H1 (cell line): Measurements from ENCODE around the gene IZUMO4. TPM values are rescaled to one million over a fixed set of nuclear protein-coding genes. Genes with fewer than 3 reads are reported as not detected.

Source experiments
- CTCF ChIA-PET: fragments of 300-600 bp; sonication (Branson Sonifier 250); formaldehyde crosslinking; loops from one replicate; lab custom pipeline; 2021; ENCODE audit not compliant: partially characterized antibody; lab: Charles Lee
- POLR2A ChIA-PET: fragments of 300-600 bp; sonication (Branson Sonifier 250); formaldehyde crosslinking; loops from one replicate; lab custom pipeline; 2021; ENCODE audit warnings: inconsistent platforms; ENCODE audit not compliant: partially characterized antibody; lab: Charles Lee
- DNase-seq, 2 experiments: peaks; one replicate each; pipeline versions ENCODE4 v3.0.0 to v3.0.0-alpha.2; 2010 to 2022; ENCODE audit warnings: low spot score in 2 of 2, low read depth in 1 of 2, mixed read lengths in 1 of 2
- FAIRE-seq: peaks from 2 replicates; lab custom pipeline; 2011; peaks lifted over from hg19 to GRCh38; lab: Jason Lieb, UNC
- H2AFZ ChIP-seq: 2 replicates; pipeline ENCODE4 v1.8.1; 2012; ENCODE audit warnings: low read length, inconsistent platforms
- H2AK5ac ChIP-seq: 2 replicates; pipeline ENCODE4 v1.6.1; 2013; ENCODE audit warnings: low read depth, low read length
- H2BK120ac ChIP-seq: replicated peaks from 2 replicates; pipeline ENCODE3; 2013; ENCODE audit warnings: low read depth, low read length, inconsistent platforms
- H2BK12ac ChIP-seq: 2 replicates; pipeline ENCODE4 v1.6.1; 2013; ENCODE audit warnings: low read depth, low read length
- H2BK15ac ChIP-seq: 2 replicates; pipeline ENCODE4 v1.6.1; 2013; ENCODE audit warnings: low read length
- H2BK20ac ChIP-seq: 2 replicates; pipeline ENCODE4 v1.6.1; 2013; ENCODE audit warnings: low read length
- H2BK5ac ChIP-seq: 2 replicates; pipeline ENCODE4 v1.6.1; 2013; ENCODE audit warnings: low read depth, low read length
- H3K14ac ChIP-seq: 2 replicates; pipeline ENCODE4 v1.6.1; 2013; ENCODE audit warnings: inconsistent platforms; ENCODE audit not compliant: insufficient read length
- H3K18ac ChIP-seq: 2 replicates; pipeline ENCODE4 v1.6.1; 2013; ENCODE audit warnings: low read length; ENCODE audit errors: extremely low read depth
- H3K23ac ChIP-seq: 2 replicates; pipeline ENCODE4 v1.6.1; 2013; ENCODE audit warnings: inconsistent platforms; ENCODE audit not compliant: insufficient read length
- H3K23me2 ChIP-seq: 2 replicates; pipeline ENCODE4 v1.6.1; 2013; ENCODE audit warnings: low read depth, low read length
- H3K27ac ChIP-seq: 2 replicates; pipeline ENCODE4 v1.6.1; 2011; ENCODE audit warnings: low read depth, low read length, inconsistent platforms
- H3K27me3 ChIP-seq, 4 experiments: replicated peaks in 1 of 4; 1 replicate in 1 of 4; 2 replicates in 3 of 4; pipeline versions ENCODE4 v1.6.1 to v1.8.1; 2011 to 2013; ENCODE audit warnings: low read length in 3 of 4, mild to moderate bottlenecking in 3 of 4, inconsistent platforms in 2 of 4, mixed read lengths in 2 of 4, moderate library complexity in 1 of 4; ENCODE audit not compliant: control insufficient read depth in 3 of 4, insufficient read depth in 3 of 4; ENCODE audit errors: extremely low read depth in 1 of 4
- H3K36me3 ChIP-seq, 4 experiments: 2 replicates each; pipeline versions ENCODE4 v1.6.1 to v1.8.1; 2011 to 2013; ENCODE audit warnings: mild to moderate bottlenecking in 4 of 4, low read length in 3 of 4, moderate library complexity in 2 of 4, control low read depth in 1 of 4, inconsistent platforms in 1 of 4; ENCODE audit not compliant: insufficient read depth in 4 of 4, control insufficient read depth in 2 of 4
- H3K4ac ChIP-seq: replicated peaks from 2 replicates; pipeline ENCODE3; 2013; ENCODE audit warnings: low read length, low read depth, mixed read lengths, inconsistent platforms; ENCODE audit not compliant: insufficient read length
- H3K4me1 ChIP-seq, 4 experiments: replicated peaks in 1 of 4; 1 replicate in 1 of 4; 2 replicates in 3 of 4; pipeline versions ENCODE4 v1.6.1 to v1.8.1; 2011 to 2013; ENCODE audit warnings: low read length in 3 of 4, inconsistent platforms in 2 of 4, mixed read lengths in 1 of 4; ENCODE audit not compliant: insufficient read depth in 4 of 4, control insufficient read depth in 3 of 4
- H3K4me2 ChIP-seq, 2 experiments: 2 replicates each; pipeline versions ENCODE4 v1.6.1 to v1.8.1; 2011 to 2013; ENCODE audit warnings: low read depth in 2 of 2, low read length in 2 of 2, control low read depth in 1 of 2, inconsistent platforms in 1 of 2, mild to moderate bottlenecking in 1 of 2; ENCODE audit not compliant: insufficient read depth in 1 of 2
- H3K4me3 ChIP-seq, 4 experiments: fragments of 200-600, 300-600 bp in 1 of 4; sonication (generic), shearing (Covaris generic), sonication (Bioruptor Twin) in 1 of 4; 2 replicates each; pipeline versions ENCODE4 v1.5.1 to v1.8.1; 2011 to 2016; ENCODE audit warnings: low read length in 4 of 4, low read depth in 3 of 4, control low read depth in 2 of 4, inconsistent platforms in 2 of 4, mild to moderate bottlenecking in 2 of 4, mixed read lengths in 1 of 4, moderate library complexity in 1 of 4; ENCODE audit not compliant: insufficient read depth in 2 of 4; ENCODE audit errors: extremely low read depth in 1 of 4
- H3K56ac ChIP-seq: replicated peaks from 2 replicates; pipeline ENCODE3; 2013; ENCODE audit warnings: low read depth, mild to moderate bottlenecking, mixed read lengths, low read length, inconsistent platforms; ENCODE audit not compliant: insufficient read length
- H3K79me1 ChIP-seq: 2 replicates; pipeline ENCODE4 v1.6.1; 2013; ENCODE audit warnings: low read depth, low read length, control low read depth
- H3K79me2 ChIP-seq, 2 experiments: 2 replicates each; pipeline versions ENCODE4 v1.6.1 to v1.8.1; 2012 to 2013; ENCODE audit warnings: low read length in 2 of 2, mild to moderate bottlenecking in 2 of 2, inconsistent platforms in 1 of 2; ENCODE audit not compliant: insufficient read depth in 2 of 2, control insufficient read depth in 1 of 2
- H3K9ac ChIP-seq, 4 experiments: replicated peaks in 1 of 4; 1 replicate in 1 of 4; 2 replicates in 3 of 4; pipeline versions ENCODE4 v1.6.1 to v1.8.1; 2011 to 2013; ENCODE audit warnings: low read depth in 3 of 4, low read length in 3 of 4, control low read depth in 2 of 4, mild to moderate bottlenecking in 2 of 4, moderate library complexity in 2 of 4, inconsistent platforms in 1 of 4; ENCODE audit errors: extremely low read depth in 1 of 4
- H3K9me3 ChIP-seq, 2 experiments: 2 replicates each; pipeline versions ENCODE4 v1.6.1 to v1.8.1; 2012 to 2013; ENCODE audit warnings: mild to moderate bottlenecking in 2 of 2, moderate library complexity in 2 of 2, control low read depth in 1 of 2, inconsistent platforms in 1 of 2, low read depth in 1 of 2, low read length in 1 of 2, mixed read lengths in 1 of 2; ENCODE audit not compliant: insufficient read depth in 2 of 2
- H4K20me1 ChIP-seq, 2 experiments: replicated peaks in 1 of 2; 2 replicates each; pipeline versions ENCODE3 to v1.8.1; 2011 to 2013; ENCODE audit warnings: inconsistent platforms in 2 of 2, low read length in 2 of 2, mild to moderate bottlenecking in 1 of 2; ENCODE audit not compliant: insufficient read depth in 2 of 2, control insufficient read depth in 1 of 2
- H4K5ac ChIP-seq: 2 replicates; pipeline ENCODE4 v1.6.1; 2013; ENCODE audit warnings: low read length, low read depth, mixed read lengths, inconsistent platforms; ENCODE audit not compliant: insufficient read length
- H4K8ac ChIP-seq: 2 replicates; pipeline ENCODE4 v1.8.0; 2013; ENCODE audit warnings: mild to moderate bottlenecking, moderate library complexity, low read length, inconsistent platforms; ENCODE audit not compliant: insufficient read depth; ENCODE audit errors: extremely low read depth
- H4K91ac ChIP-seq: replicated peaks from 2 replicates; pipeline ENCODE3; 2013; ENCODE audit warnings: low read length, mixed read lengths, inconsistent platforms; ENCODE audit not compliant: insufficient read length
- CHD2 ChIP-seq: IDR thresholded peaks from 2 replicates; pipeline ENCODE4 v1.6.1; 2012; ENCODE audit warnings: low read length, improper control_type of control experiment
- EP300 ChIP-seq, 2 experiments: IDR thresholded peaks; 1 replicate in 1 of 2; 2 replicates in 1 of 2; pipeline ENCODE4 v1.6.1; 2011 to 2012; ENCODE audit warnings: low read depth in 2 of 2, low read length in 2 of 2, mild to moderate bottlenecking in 2 of 2, borderline replicate concordance in 1 of 2, inconsistent platforms in 1 of 2, moderate library complexity in 1 of 2
- KDM1A ChIP-seq: fragments of 200-600, 300-600 bp; sonication (generic); IDR thresholded peaks from 2 replicates; pipeline ENCODE4 v1.7.1; 2016; ENCODE audit warnings: mild to moderate bottlenecking, low read length, borderline replicate concordance
- KDM4A ChIP-seq: IDR thresholded peaks from one replicate; pipeline ENCODE4 v1.7.1; 2012; ENCODE audit warnings: low read depth, mild to moderate bottlenecking, moderate library complexity, low read length, inconsistent platforms; ENCODE audit not compliant: severe bottlenecking
- MAFK ChIP-seq: IDR thresholded peaks from 2 replicates; pipeline ENCODE4 v1.6.1; 2012; ENCODE audit warnings: low read depth, mild to moderate bottlenecking, improper control_type of control experiment, low read length
- POLR2A ChIP-seq, 2 experiments: IDR thresholded peaks; 1 replicate in 1 of 2; 2 replicates in 1 of 2; pipeline ENCODE4 v1.6.1; 2011; ENCODE audit warnings: low read depth in 2 of 2, low read length in 2 of 2, mild to moderate bottlenecking in 2 of 2; ENCODE audit errors: control extremely low read depth in 1 of 2
- POLR2AphosphoS5 ChIP-seq: IDR thresholded peaks from 2 replicates; pipeline ENCODE4 v1.6.1; 2011; ENCODE audit warnings: low read depth, low read length
- RFX5 ChIP-seq: IDR thresholded peaks from 2 replicates; pipeline ENCODE4 v1.6.1; 2011; ENCODE audit warnings: low read depth, low read length, improper control_type of control experiment, borderline replicate concordance
- RNF2 ChIP-seq: fragments of 200-900, 300-1000 bp; sonication (generic); IDR thresholded peaks from 2 replicates; pipeline ENCODE4 v1.7.1; 2016; ENCODE audit warnings: borderline replicate concordance, low read depth, mild to moderate bottlenecking, antibody characterized with exemption, low read length; ENCODE audit not compliant: poor library complexity, severe bottlenecking; ENCODE audit errors: missing control alignments
- RXRA ChIP-seq: IDR thresholded peaks from 2 replicates; pipeline ENCODE4 v1.6.1; 2011; ENCODE audit warnings: low read depth, mild to moderate bottlenecking, low read length, moderate library complexity; ENCODE audit not compliant: insufficient read depth
- TAF1 ChIP-seq: IDR thresholded peaks from 2 replicates; pipeline ENCODE4 v1.6.1; 2011; ENCODE audit warnings: mild to moderate bottlenecking, low read depth, low read length
- USF2 ChIP-seq: IDR thresholded peaks from 2 replicates; pipeline ENCODE4 v1.6.1; 2011; ENCODE audit warnings: low read length, improper control_type of control experiment
- YY1 ChIP-seq: IDR thresholded peaks from 2 replicates; pipeline ENCODE4 v1.6.1; 2011; ENCODE audit warnings: low read depth, mild to moderate bottlenecking, low read length
- WGBS, 2 experiments: shearing (Covaris generic) in 1 of 2; methylation state at CpG; one replicate each; pipeline versions ENCODE4 v1.1.6 to v1.1.7; 2013 to 2015; ENCODE audit warnings: low lambda C conversion rate in 2 of 2, mixed read lengths in 2 of 2, inconsistent platforms in 1 of 2, low coverage in 1 of 2, missing lambda C conversion rate in 1 of 2; ENCODE audit not compliant: insufficient replicate concordance in 2 of 2, insufficient coverage in 1 of 2, insufficient read length in 1 of 2; ENCODE audit errors: extremely low coverage in 1 of 2, missing lambda C conversion rate in 1 of 2; 5-methylcytosine and 5-hydroxymethylcytosine counted together
- polyA plus RNA-seq, 7 experiments: library from polyadenylated mRNA; depleted of rRNA in 3 of 7; stranded (reverse) in 5 of 7; unstranded in 2 of 7; fragments of >200 nt in 5 of 7; fragments of 200-250 nt in 2 of 7; gene quantifications; 1 replicate in 5 of 7; 2 replicates in 1 of 7; 4 replicates in 1 of 7; pipeline versions ENCODE4 v1.2.1 to v1.2.3, GENCODE V29; 2011 to 2013; ENCODE audit warnings: missing spikeins in 2 of 7, mixed read lengths in 2 of 7
- total RNA-seq: library from RNA; stranded (reverse); fragmentation: NEBNext Ultra II Directional; extraction: Animal tissue kit (Norgen Biotek cat#: 25700); gene quantifications from 2 replicates; pipeline ENCODE4 v1.2.1, GENCODE V29; 2021

The IZUMO4 gene
- total and polyA plus RNA-seq, 2 of the 8 experiments (the other 6 are each of a cell fraction or from before 2014, with no cell fraction given): 1.8 to 1.9 TPM

- 90% methylated on average over 2 of the region's 2 CpGs; no CpG with 5 or more reads in 1 of the 2 experiments for WGBS, 2 experiments
- CTCF ChIA-PET: interaction anchor here (0.6 to 2.0 kb wide), 5 partner anchors 20 to 144 kb away, joined by 3 to 6 read pairs (median 4); no protein-coding TSS in a partner anchor
- Histone ChIP-seq H4K20me1 (no peaks in the 10 kb centered on the region), H3K79me2 (no peaks in the 10 kb centered on the region), H3K27me3 (no peaks in the 10 kb centered on the region), H4K8ac (no peak overlapping the region), H3K9me3 (no peaks in the 10 kb centered on the region), H3K27ac (no peak overlapping the region), H3K23me2 (no peaks in the 10 kb centered on the region), H2BK12ac (0 out of 2 replicates have a peak overlapping the region, but pooled peaks have one; percentile 22), H4K5ac (no peak overlapping the region), H3K4me1 (peaks cover 0 to 7% (median 4%) of the 10 kb centered on the region in 4 experiments; a peak in 3 of 7 replicates), H3K4ac (no peak overlapping the region), H2BK20ac (no peak overlapping the region), H3K4me2 (no peak overlapping the region), H2BK5ac (peak overlapping the region; percentile 75; the same call in 1 of the 2 replicates), H3K36me3 (no peaks in the 10 kb centered on the region), H3K23ac (no peak overlapping the region), H3K9ac (no peak overlapping the region), H4K91ac (no peak overlapping the region), H3K4me3 (no peak overlapping the region), H2BK120ac (no peak overlapping the region), H3K18ac (no peak overlapping the region), H2AFZ (no peak overlapping the region), H3K79me1 (no peaks in the 10 kb centered on the region), H3K14ac (no peak overlapping the region), H2AK5ac (no peak overlapping the region), H2BK15ac (no peak overlapping the region), H3K56ac (no peak overlapping the region)
- POLR2A ChIA-PET: interaction anchor here (0.7 to 1.6 kb wide), 4 partner anchors 10 to 162 kb away, joined by 3 read pairs; no protein-coding TSS in a partner anchor
- no peak for FAIRE-seq
- no peak for DNase-seq
- TF ChIP-seq EP300 (IDR thresholded peaks at IDR 0.05; ENCODE audit: borderline replicate concordance in 1 of 2, low read depth in 2 of 2, low read length in 2 of 2) (no peak), CHD2 (no peak), POLR2AphosphoS5 (no peak), KDM1A (no peak), TAF1 (no peak), POLR2A (IDR thresholded peaks at IDR 0.05; ENCODE audit: control extremely low read depth in 1 of 2, low read depth in 2 of 2, low read length in 2 of 2) (no peak), RFX5 (no peak), YY1 (no peak), MAFK (no peak), RXRA (no peak), USF2 (no peak), KDM4A (no peak), RNF2 (no peak)
Observed at GRCh38 chr19:2089727-2090053, 7.0 kb upstream of the IZUMO4 start.
